ENCODE measurements around the gene SMARCD1. TPM values are rescaled to one million over a fixed set of nuclear protein-coding genes. Genes with fewer than 3 reads are reported as not detected.

The SMARCD1 gene
- total RNA-seq, 1 experiment from 2014 or later: 152 TPM

GRCh38 chr12:50111693-50112455 is 26.7 kb downstream of the SMARCD1 start, which contains the start of gene COX14:
Gene COX14, plus strand, starts transcription at chr12:50112236. Its CDS starts 7,808 bp downstream, at chr12:50120044.
- Mint-ChIP-seq H3K27me3 (ENCODE audit: low read depth) (no peaks in the 10 kb centered on the region; the same call in 1 of the 2 replicates), H3K36me3 (ENCODE audit: insufficient read depth in 1 of 3, low read depth in 3 of 3) (peaks cover 2 to 6% (median 3%) of the 10 kb centered on the region in 3 experiments; a peak in 4 of 7 replicates), H3K4me1 (peaks cover 15 to 26% of the 10 kb centered on the region in 2 experiments), H3K4me3 (peak within 1 kb of the TSS; percentile 93 to 94), H3K27ac (peak within 1 kb of the TSS; percentile 88 to 99 (median 97)), H3K9me3 (no peaks in the 10 kb centered on the region)
- Histone ChIP-seq H2BK15ac (ENCODE audit: low read depth, low read length) (no peak within 1 kb of the TSS), H4K91ac (ENCODE audit: insufficient read length, low read depth, low read length) (no peak within 1 kb of the TSS), H2BK20ac (ENCODE audit: low read depth, low read length, poor library complexity, severe bottlenecking) (no peak within 1 kb of the TSS), H3K18ac (ENCODE audit: insufficient read length, low read depth, low read length) (peak within 1 kb of the TSS; percentile 0), H2AFZ (ENCODE audit: low read length) (no peak within 1 kb of the TSS), H2BK12ac (ENCODE audit: insufficient read length, low read depth, low read length) (no peak within 1 kb of the TSS), H3K56ac (ENCODE audit: insufficient read length, low read depth, low read length) (no peak within 1 kb of the TSS), H4K5ac (ENCODE audit: insufficient read length, low read depth, low read length) (no peak within 1 kb of the TSS), H3K79me1 (ENCODE audit: insufficient read depth, low read depth, low read length, poor library complexity, severe bottlenecking) (peaks cover 3% of the 10 kb centered on the region), H4K8ac (replicated peaks; ENCODE audit: insufficient read length, low read depth, low read length) (no peak within 1 kb of the TSS), H3K23me2 (ENCODE audit: insufficient read length, low read depth, low read length, poor library complexity, severe bottlenecking) (peaks cover 3% of the 10 kb centered on the region), H3K4me1 (ENCODE audit: insufficient read depth, low read length) (peaks cover 10% of the 10 kb centered on the region; the same call in 1 of the 2 replicates), H3K23ac (ENCODE audit: insufficient read length, low read depth, low read length) (no peak within 1 kb of the TSS), H3K9ac (ENCODE audit: extremely low read depth, insufficient read length, low read length) (peak within 1 kb of the TSS; percentile 34), H3K4ac (ENCODE audit: low read depth, low read length) (no peak within 1 kb of the TSS), H3K27ac (ENCODE audit: insufficient read length, low read depth, low read length) (peak within 1 kb of the TSS; percentile 4), H3K4me2 (ENCODE audit: insufficient read depth, insufficient read length, low read length) (peak within 1 kb of the TSS; percentile 52), H3K9me3 (ENCODE audit: control insufficient read depth, low read depth, low read length) (no peaks in the 10 kb centered on the region), H3K27me3 (ENCODE audit: insufficient read depth, low read length) (no peaks in the 10 kb centered on the region), H3T11ph (ENCODE audit: low read length) (no peak within 1 kb of the TSS), H3K14ac (ENCODE audit: insufficient read depth, low read length) (peak within 1 kb of the TSS; percentile 13; the same call in 1 of the 2 replicates), H3K79me2 (ENCODE audit: insufficient read depth, low read length) (no peaks in the 10 kb centered on the region), H2BK120ac (ENCODE audit: low read depth, low read length, poor library complexity, severe bottlenecking) (no peak within 1 kb of the TSS), H4K20me1 (ENCODE audit: control insufficient read depth, insufficient read depth, insufficient read length) (no peaks in the 10 kb centered on the region), H2BK5ac (ENCODE audit: insufficient read length, low read length) (no peak within 1 kb of the TSS), H2AK5ac (ENCODE audit: insufficient read length, low read length) (no peak within 1 kb of the TSS)
- peak; percentile 100 for DNase-seq
- TF ChIP-seq CTCF (conservative IDR thresholded peaks at IDR 0.05): peak; percentile 96
- no CpG with 5 or more reads among the region's 59 CpGs for WGBS (ENCODE audit: extremely low coverage, insufficient read length, low lambda C conversion rate)

All from H9 (cell line).